H9 (cell line): Measurements from ENCODE around the gene OR56B1. TPM values are rescaled to one million over a fixed set of nuclear protein-coding genes. Genes with fewer than 3 reads are reported as not detected.

Experiments
- DNase-seq: peaks from one replicate; pipeline ENCODE4 v3.0.0-alpha.2; 2017
- H2AFZ ChIP-seq: one replicate; pipeline ENCODE4 v1.6.1; 2013; ENCODE audit warnings: mild to moderate bottlenecking, low read length, control low read depth, moderate library complexity
- H2AK5ac ChIP-seq: 2 replicates; pipeline ENCODE4 v1.6.1; 2013; ENCODE audit warnings: low read length, control low read depth, mixed read lengths; ENCODE audit not compliant: insufficient read length
- H2BK120ac ChIP-seq: one replicate; pipeline ENCODE4 v1.6.1; 2013; ENCODE audit warnings: low read depth, mild to moderate bottlenecking, low read length, control low read depth, inconsistent platforms; ENCODE audit not compliant: poor library complexity, severe bottlenecking
- H2BK12ac ChIP-seq: 2 replicates; pipeline ENCODE4 v1.6.1; 2013; ENCODE audit warnings: low read length, control low read depth, mixed read lengths, low read depth; ENCODE audit not compliant: insufficient read length
- H2BK15ac ChIP-seq: 2 replicates; pipeline ENCODE4 v1.6.1; 2013; ENCODE audit warnings: low read depth, low read length, control low read depth
- H2BK20ac ChIP-seq: one replicate; pipeline ENCODE4 v1.6.1; 2013; ENCODE audit warnings: low read depth, mild to moderate bottlenecking, low read length, control low read depth, inconsistent platforms; ENCODE audit not compliant: poor library complexity, severe bottlenecking
- H2BK5ac ChIP-seq: 2 replicates; pipeline ENCODE4 v1.6.1; 2013; ENCODE audit warnings: low read length, control low read depth, mixed read lengths; ENCODE audit not compliant: insufficient read length
- H3K14ac ChIP-seq: 2 replicates; pipeline ENCODE4 v1.6.1; 2013; ENCODE audit warnings: low read length, control low read depth; ENCODE audit not compliant: insufficient read depth
- H3K18ac ChIP-seq: 2 replicates; pipeline ENCODE4 v1.6.1; 2013; ENCODE audit warnings: low read depth, mild to moderate bottlenecking, mixed read lengths, low read length, control low read depth; ENCODE audit not compliant: insufficient read length
- H3K23ac ChIP-seq: 2 replicates; pipeline ENCODE4 v1.6.1; 2013; ENCODE audit warnings: low read length, control low read depth, mixed read lengths, low read depth; ENCODE audit not compliant: insufficient read length
- H3K23me2 ChIP-seq: 2 replicates; pipeline ENCODE4 v1.6.1; 2013; ENCODE audit warnings: low read depth, mild to moderate bottlenecking, mixed read lengths, low read length, control low read depth; ENCODE audit not compliant: insufficient read length, poor library complexity, severe bottlenecking
- H3K27ac ChIP-seq: 2 replicates; pipeline ENCODE4 v1.5.1; 2013; ENCODE audit warnings: low read length, control low read depth, mixed read lengths, low read depth; ENCODE audit not compliant: insufficient read length
- H3K27me3 ChIP-seq: 2 replicates; pipeline ENCODE4 v1.6.1; 2013; ENCODE audit warnings: low read length, control low read depth, inconsistent platforms; ENCODE audit not compliant: insufficient read depth
- H3K4ac ChIP-seq: 2 replicates; pipeline ENCODE4 v1.6.1; 2013; ENCODE audit warnings: low read depth, mild to moderate bottlenecking, control low read depth, inconsistent platforms, low read length, moderate library complexity
- H3K4me1 ChIP-seq: 2 replicates; pipeline ENCODE4 v1.6.1; 2013; ENCODE audit warnings: low read length, control low read depth, inconsistent platforms; ENCODE audit not compliant: insufficient read depth
- H3K4me2 ChIP-seq: 2 replicates; pipeline ENCODE4 v1.6.1; 2013; ENCODE audit warnings: low read length, control low read depth, mixed read lengths; ENCODE audit not compliant: insufficient read length, insufficient read depth
- H3K56ac ChIP-seq: 2 replicates; pipeline ENCODE4 v1.6.1; 2013; ENCODE audit warnings: low read depth, mild to moderate bottlenecking, mixed read lengths, low read length, control low read depth; ENCODE audit not compliant: insufficient read length
- H3K79me1 ChIP-seq: 2 replicates; pipeline ENCODE4 v1.6.1; 2013; ENCODE audit warnings: low read depth, mild to moderate bottlenecking, moderate library complexity, low read length, control low read depth, inconsistent platforms; ENCODE audit not compliant: insufficient read depth, poor library complexity, severe bottlenecking
- H3K79me2 ChIP-seq: 2 replicates; pipeline ENCODE4 v1.6.1; 2013; ENCODE audit warnings: low read length, control low read depth, inconsistent platforms; ENCODE audit not compliant: insufficient read depth
- H3K9ac ChIP-seq: 2 replicates; pipeline ENCODE4 v1.6.1; 2013; ENCODE audit warnings: low read length, control low read depth, mixed read lengths; ENCODE audit not compliant: insufficient read length; ENCODE audit errors: extremely low read depth
- H3K9me3 ChIP-seq: one replicate; pipeline ENCODE4 v1.6.1; 2013; ENCODE audit warnings: low read depth, low read length, inconsistent platforms; ENCODE audit not compliant: control insufficient read depth
- H3T11ph ChIP-seq: one replicate; pipeline ENCODE4 v1.6.1; 2013; ENCODE audit warnings: mild to moderate bottlenecking, low read length, control low read depth, inconsistent platforms
- H4K20me1 ChIP-seq: one replicate; pipeline ENCODE4 v1.6.1; 2013; ENCODE audit not compliant: control insufficient read depth, insufficient read length, insufficient read depth
- H4K5ac ChIP-seq: 2 replicates; pipeline ENCODE4 v1.6.1; 2013; ENCODE audit warnings: low read depth, mild to moderate bottlenecking, mixed read lengths, low read length, control low read depth; ENCODE audit not compliant: insufficient read length
- H4K8ac ChIP-seq: replicated peaks from 2 replicates; pipeline ENCODE4 v1.6.1; 2013; ENCODE audit warnings: low read length, control low read depth, mixed read lengths, low read depth; ENCODE audit not compliant: insufficient read length
- H4K91ac ChIP-seq: 2 replicates; pipeline ENCODE4 v1.6.1; 2013; ENCODE audit warnings: low read depth, mild to moderate bottlenecking, moderate library complexity, mixed read lengths, low read length, control low read depth; ENCODE audit not compliant: insufficient read length
- H3K27ac Mint-ChIP-seq, 3 experiments: 2 replicates in 2 of 3; 3 replicates in 1 of 3; pipeline ENCODE4 v1.8.0; 2020 to 2021; ENCODE audit warnings: mixed read lengths in 3 of 3, mild to moderate bottlenecking in 1 of 3, moderate library complexity in 1 of 3
- H3K27me3 Mint-ChIP-seq: 2 replicates; pipeline ENCODE4 v1.8.0; 2021; ENCODE audit warnings: low read depth, mild to moderate bottlenecking, moderate library complexity, mixed read lengths
- H3K36me3 Mint-ChIP-seq, 3 experiments: 2 replicates in 2 of 3; 3 replicates in 1 of 3; pipeline ENCODE4 v1.8.0; 2020 to 2021; ENCODE audit warnings: low read depth in 3 of 3, mixed read lengths in 3 of 3; ENCODE audit not compliant: insufficient read depth in 1 of 3
- H3K4me1 Mint-ChIP-seq, 2 experiments: 2 replicates each; pipeline ENCODE4 v1.8.0; 2020; ENCODE audit warnings: mixed read lengths in 2 of 2
- H3K4me3 Mint-ChIP-seq, 2 experiments: 2 replicates in 1 of 2; 3 replicates in 1 of 2; pipeline ENCODE4 v1.8.0; 2020 to 2021; ENCODE audit warnings: mild to moderate bottlenecking in 2 of 2, mixed read lengths in 2 of 2, moderate library complexity in 1 of 2
- H3K9me3 Mint-ChIP-seq, 2 experiments: 2 replicates in 1 of 2; 3 replicates in 1 of 2; pipeline ENCODE4 v1.8.0; 2020; ENCODE audit warnings: mild to moderate bottlenecking in 2 of 2, mixed read lengths in 2 of 2, moderate library complexity in 1 of 2
- CTCF ChIP-seq: fragments of 200-600 bp; sonication (generic); conservative IDR thresholded peaks from 3 replicates; pipeline ENCODE4 v1.8.0; 2021; ENCODE audit warnings: antibody characterized with exemption, mild to moderate bottlenecking
- WGBS: extraction: QIAGEN DNeasy Blood & Tissue Kit; methylation state at CpG from one replicate; pipeline ENCODE4 v1.1.7; 2013; ENCODE audit warnings: missing lambda C conversion rate, low lambda C conversion rate, mixed read lengths; ENCODE audit not compliant: insufficient read length; ENCODE audit errors: extremely low coverage; 5-methylcytosine and 5-hydroxymethylcytosine counted together
- total RNA-seq: library from RNA; stranded (reverse); gene quantifications from 2 replicates; pipeline ENCODE4 v1.2.1, GENCODE V29; 2021

The OR56B1 gene
- total RNA-seq, 1 experiment from 2014 or later: not detected

GRCh38 chr11:5767056-5767455 lies 30.8 kb downstream of the OR56B1 start:
- no peak overlapping the region for H4K91ac ChIP-seq
- H3K79me2 ChIP-seq: no peaks in the 10 kb centered on the region
- H3K4me3 Mint-ChIP-seq: no peak overlapping the region
- H3K4me2 ChIP-seq: no peak overlapping the region
- H3K4me1 ChIP-seq: no peaks in the 10 kb centered on the region
- H3K23ac ChIP-seq: no peak overlapping the region
- H4K8ac ChIP-seq: no peak overlapping the region
- no peak for DNase-seq
- TF ChIP-seq CTCF: no peak
- no peak overlapping the region for H2BK15ac ChIP-seq
- H3K9me3 Mint-ChIP-seq: no peaks in the 10 kb centered on the region
- no peak overlapping the region for H2BK20ac ChIP-seq
- H3K27me3 Mint-ChIP-seq: no peaks in the 10 kb centered on the region
- H3K14ac ChIP-seq: no peak overlapping the region
- H3K9me3 ChIP-seq: no peaks in the 10 kb centered on the region
- no peak overlapping the region for H4K5ac ChIP-seq
- H3K27me3 ChIP-seq: no peaks in the 10 kb centered on the region
- H3K18ac ChIP-seq: no peak overlapping the region
- no peak overlapping the region for H3K27ac Mint-ChIP-seq
- H3K4me1 Mint-ChIP-seq: peaks cover 0 to 2% of the 10 kb centered on the region in 2 experiments; a peak in 1 of 4 replicates
- H3K79me1 ChIP-seq: no peaks in the 10 kb centered on the region
- no CpG with 5 or more reads among the region's 1 CpG for WGBS
- no peak overlapping the region for H3K9ac ChIP-seq
- no peak overlapping the region for H2BK5ac ChIP-seq
- H2BK120ac ChIP-seq: no peak overlapping the region
- no peak overlapping the region for H3K27ac ChIP-seq
- no peaks in the 10 kb centered on the region for H4K20me1 ChIP-seq
- no peaks in the 10 kb centered on the region for H3K23me2 ChIP-seq
- no peak overlapping the region for H3K56ac ChIP-seq
- H3K4ac ChIP-seq: no peak overlapping the region
- H2BK12ac ChIP-seq: no peak overlapping the region
- H3K36me3 Mint-ChIP-seq: no peaks in the 10 kb centered on the region
- no peak overlapping the region for H2AFZ ChIP-seq
- H3T11ph ChIP-seq: no peak overlapping the region
- no peak overlapping the region for H2AK5ac ChIP-seq
